Mesenchymal stem cell (in vitro differentiated cells and primary cell): ENCODE results near the gene OGN.

Experiments
- DNase-seq: peaks from one replicate; pipeline ENCODE4 v3.0.0-alpha.2; 2013
- H2AFZ ChIP-seq: one replicate; pipeline ENCODE4 v1.6.1; 2013; ENCODE audit warnings: low read depth, mild to moderate bottlenecking, control low read depth, inconsistent platforms, low read length, moderate library complexity
- H2AK5ac ChIP-seq: 2 replicates; pipeline ENCODE4 v1.6.1; 2013; ENCODE audit warnings: low read length, moderate library complexity, mild to moderate bottlenecking, inconsistent platforms; ENCODE audit not compliant: severe bottlenecking
- H2BK120ac ChIP-seq: one replicate; pipeline ENCODE4 v1.6.1; 2013; ENCODE audit warnings: low read depth, mild to moderate bottlenecking, inconsistent platforms, low read length, moderate library complexity
- H2BK12ac ChIP-seq, 2 experiments: one replicate each; pipeline ENCODE4 v1.6.1; 2013; ENCODE audit warnings: inconsistent platforms in 2 of 2, low read length in 2 of 2, mild to moderate bottlenecking in 2 of 2, moderate library complexity in 2 of 2, control low read depth in 1 of 2
- H2BK15ac ChIP-seq: one replicate; pipeline ENCODE4 v1.6.1; 2013; ENCODE audit warnings: mild to moderate bottlenecking, low read depth, inconsistent platforms; ENCODE audit not compliant: poor library complexity, severe bottlenecking
- H2BK5ac ChIP-seq: 2 replicates; pipeline ENCODE4 v1.6.1; 2013; ENCODE audit warnings: low read depth, mild to moderate bottlenecking, low read length, control low read depth, inconsistent platforms; ENCODE audit not compliant: poor library complexity, severe bottlenecking
- H3K14ac ChIP-seq, 2 experiments: one replicate each; pipeline ENCODE4 v1.6.1; 2013; ENCODE audit warnings: inconsistent platforms in 2 of 2, low read length in 2 of 2, control low read depth in 1 of 2, mild to moderate bottlenecking in 1 of 2, moderate library complexity in 1 of 2
- H3K18ac ChIP-seq, 2 experiments: one replicate each; pipeline ENCODE4 v1.6.1; 2013; ENCODE audit warnings: inconsistent platforms in 2 of 2, low read length in 2 of 2, control low read depth in 1 of 2, low read depth in 1 of 2, mild to moderate bottlenecking in 1 of 2
- H3K23ac ChIP-seq, 2 experiments: one replicate each; pipeline ENCODE4 v1.6.1; 2013; ENCODE audit warnings: inconsistent platforms in 2 of 2, low read length in 2 of 2, mild to moderate bottlenecking in 2 of 2, moderate library complexity in 2 of 2, control low read depth in 1 of 2
- H3K27ac ChIP-seq: 2 replicates; pipeline ENCODE4 v1.5.1; 2013; ENCODE audit warnings: mild to moderate bottlenecking, moderate library complexity, low read length, control low read depth, inconsistent platforms; ENCODE audit not compliant: poor library complexity, severe bottlenecking
- H3K27me3 ChIP-seq, 2 experiments: 2 replicates each; pipeline versions ENCODE4 v1.6.1 to v1.7.0; 2013; ENCODE audit warnings: low read length in 2 of 2, mild to moderate bottlenecking in 2 of 2, moderate library complexity in 2 of 2, control low read depth in 1 of 2, inconsistent platforms in 1 of 2; ENCODE audit not compliant: control insufficient read depth in 1 of 2, insufficient read depth in 1 of 2
- H3K36me3 ChIP-seq, 2 experiments: 2 replicates each; pipeline versions ENCODE4 v1.6.1 to v1.7.0; 2013; ENCODE audit warnings: low read length in 2 of 2, control low read depth in 1 of 2, inconsistent platforms in 1 of 2, low read depth in 1 of 2, mild to moderate bottlenecking in 1 of 2; ENCODE audit not compliant: insufficient read depth in 2 of 2, control insufficient read depth in 1 of 2
- H3K4ac ChIP-seq, 2 experiments: one replicate each; pipeline ENCODE4 v1.6.1; 2013; ENCODE audit warnings: inconsistent platforms in 2 of 2, low read length in 2 of 2, mild to moderate bottlenecking in 2 of 2, moderate library complexity in 2 of 2, control low read depth in 1 of 2, low read depth in 1 of 2
- H3K4me1 ChIP-seq: 2 replicates; pipeline ENCODE4 v1.6.1; 2013; ENCODE audit warnings: low read depth, low read length, control low read depth; ENCODE audit not compliant: control insufficient read depth, insufficient read depth
- H3K4me2 ChIP-seq: 2 replicates; pipeline ENCODE4 v1.6.1; 2013; ENCODE audit warnings: low read length, mild to moderate bottlenecking, inconsistent platforms; ENCODE audit not compliant: poor library complexity, severe bottlenecking
- H3K4me3 ChIP-seq, 2 experiments: 2 replicates each; pipeline versions ENCODE4 v1.5.1 to v1.7.0; 2013; ENCODE audit warnings: low read length in 2 of 2, mild to moderate bottlenecking in 2 of 2, control low read depth in 1 of 2, low read depth in 1 of 2; ENCODE audit not compliant: insufficient read depth in 1 of 2
- H3K79me1 ChIP-seq: replicated peaks from 2 replicates; pipeline ENCODE4 v1.6.1; 2013; ENCODE audit warnings: mild to moderate bottlenecking, control low read depth, low read length, inconsistent platforms; ENCODE audit not compliant: poor library complexity, severe bottlenecking
- H3K9ac ChIP-seq: 2 replicates; pipeline ENCODE4 v1.7.0; 2013; ENCODE audit warnings: mild to moderate bottlenecking, low read length, moderate library complexity
- H3K9me3 ChIP-seq: 2 replicates; pipeline ENCODE4 v1.7.0; 2013; ENCODE audit warnings: mild to moderate bottlenecking, low read length; ENCODE audit not compliant: control insufficient read depth
- H4K8ac ChIP-seq: one replicate; pipeline ENCODE4 v1.6.1; 2013; ENCODE audit warnings: inconsistent platforms, mild to moderate bottlenecking, low read length, moderate library complexity
- H4K91ac ChIP-seq: one replicate; pipeline ENCODE4 v1.6.1; 2013; ENCODE audit warnings: mild to moderate bottlenecking, low read length, inconsistent platforms
- WGBS: methylation state at CpG from one replicate; pipeline ENCODE4 v1.1.7; 2013; ENCODE audit warnings: mixed read lengths; 5-methylcytosine and 5-hydroxymethylcytosine counted together

The OGN gene

DNA sequence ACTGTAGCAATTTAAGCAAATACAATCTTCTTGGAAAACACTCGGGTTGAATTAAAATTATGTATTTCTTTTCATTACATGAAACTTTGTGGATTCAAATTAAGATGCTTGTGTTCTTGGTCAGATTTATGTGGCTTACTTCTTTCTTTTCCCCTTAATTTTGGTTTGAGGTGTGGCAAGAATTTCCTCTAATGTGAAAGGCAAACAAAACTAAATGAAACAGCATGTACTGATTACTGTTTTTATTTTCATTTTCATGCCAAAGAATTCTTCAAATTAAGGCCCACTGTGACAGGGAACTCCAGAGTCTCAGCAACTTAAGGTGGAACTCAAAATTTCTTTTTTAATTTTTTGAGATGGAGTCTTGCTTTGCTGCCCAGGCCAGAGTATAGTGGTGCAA, 20.0 kb upstream of the OGN start, which contains the start of gene OMD:
TSS of gene OMD (minus strand) at position 132 of the 400 bp plus-strand sequence. CDS start 6,913 bp downstream, outside the sequence.
- H3K23ac ChIP-seq, result no peak within 1 kb of the TSS
- H3K4me3 ChIP-seq, result peak within 1 kb of the TSS in 1 of 2 experiments; percentile 38
- H3K9ac ChIP-seq, result peak within 1 kb of the TSS; percentile 79
- no peaks in the 10 kb centered on the region for H3K9me3 ChIP-seq
- H2BK120ac ChIP-seq, result no peak within 1 kb of the TSS
- H3K14ac ChIP-seq, result no peak within 1 kb of the TSS
- H3K27me3 ChIP-seq, result no peaks in the 10 kb centered on the region
- H2AFZ ChIP-seq, result no peak within 1 kb of the TSS
- no peak within 1 kb of the TSS for H2BK12ac ChIP-seq
- no peak within 1 kb of the TSS for H2BK15ac ChIP-seq
- no peak within 1 kb of the TSS for H3K18ac ChIP-seq
- WGBS, result no CpG with 5 or more reads among the region's 1 CpG
- H2AK5ac ChIP-seq, result no peak within 1 kb of the TSS
- no peak within 1 kb of the TSS for H3K4me2 ChIP-seq
- no peak within 1 kb of the TSS for H3K27ac ChIP-seq
- no peak within 1 kb of the TSS for H2BK5ac ChIP-seq
- H3K36me3 ChIP-seq, result no peaks in the 10 kb centered on the region
- no peaks in the 10 kb centered on the region for H3K4me1 ChIP-seq
- no peak within 1 kb of the TSS for H3K4ac ChIP-seq
- no peak within 1 kb of the TSS for H4K8ac ChIP-seq
- no peaks in the 10 kb centered on the region for H3K79me1 ChIP-seq
- DNase-seq, result no peak
- H4K91ac ChIP-seq, result no peak within 1 kb of the TSS

DNA sequence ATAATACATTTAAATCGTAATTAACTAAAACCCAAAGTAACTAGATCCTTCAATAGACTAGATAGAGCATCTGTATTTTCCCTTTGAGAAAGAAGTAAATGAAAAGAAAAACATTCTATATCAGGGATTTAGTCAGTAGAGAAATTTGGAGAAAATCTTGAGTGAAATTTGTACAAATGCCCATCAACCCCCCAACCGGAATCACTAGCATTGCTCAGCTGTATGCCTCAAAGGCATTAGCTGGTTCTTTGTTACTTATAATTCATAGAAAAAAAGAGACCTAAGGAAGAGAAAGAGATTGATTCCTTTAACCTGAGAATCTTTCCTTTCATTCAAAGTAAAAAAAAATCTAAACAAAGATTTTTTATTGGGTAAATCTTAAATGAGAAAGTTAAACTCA, 19.2 kb upstream of the OGN start:
- no peak overlapping the region for H2BK15ac ChIP-seq
- no peak for DNase-seq
- H2BK5ac ChIP-seq, result no peak overlapping the region
- no peaks in the 10 kb centered on the region for H3K79me1 ChIP-seq
- H3K23ac ChIP-seq, result no peak overlapping the region
- H2BK120ac ChIP-seq, result no peak overlapping the region
- H2BK12ac ChIP-seq, result no peak overlapping the region
- no peak overlapping the region for H3K27ac ChIP-seq
- H3K36me3 ChIP-seq, result no peaks in the 10 kb centered on the region
- WGBS, result no CpG with 5 or more reads among the region's 2 CpGs
- H3K4ac ChIP-seq, result no peak overlapping the region
- no peak overlapping the region for H3K4me3 ChIP-seq
- no peaks in the 10 kb centered on the region for H3K9me3 ChIP-seq
- no peak overlapping the region for H3K4me2 ChIP-seq
- no peak overlapping the region for H4K91ac ChIP-seq
- no peaks in the 10 kb centered on the region for H3K27me3 ChIP-seq
- H2AFZ ChIP-seq, result no peak overlapping the region
- H3K4me1 ChIP-seq, result no peaks in the 10 kb centered on the region
- no peak overlapping the region for H4K8ac ChIP-seq
- peak overlapping the region; percentile 79 for H3K9ac ChIP-seq
- no peak overlapping the region for H2AK5ac ChIP-seq
- H3K14ac ChIP-seq, result no peak overlapping the region
- no peak overlapping the region for H3K18ac ChIP-seq

DNA sequence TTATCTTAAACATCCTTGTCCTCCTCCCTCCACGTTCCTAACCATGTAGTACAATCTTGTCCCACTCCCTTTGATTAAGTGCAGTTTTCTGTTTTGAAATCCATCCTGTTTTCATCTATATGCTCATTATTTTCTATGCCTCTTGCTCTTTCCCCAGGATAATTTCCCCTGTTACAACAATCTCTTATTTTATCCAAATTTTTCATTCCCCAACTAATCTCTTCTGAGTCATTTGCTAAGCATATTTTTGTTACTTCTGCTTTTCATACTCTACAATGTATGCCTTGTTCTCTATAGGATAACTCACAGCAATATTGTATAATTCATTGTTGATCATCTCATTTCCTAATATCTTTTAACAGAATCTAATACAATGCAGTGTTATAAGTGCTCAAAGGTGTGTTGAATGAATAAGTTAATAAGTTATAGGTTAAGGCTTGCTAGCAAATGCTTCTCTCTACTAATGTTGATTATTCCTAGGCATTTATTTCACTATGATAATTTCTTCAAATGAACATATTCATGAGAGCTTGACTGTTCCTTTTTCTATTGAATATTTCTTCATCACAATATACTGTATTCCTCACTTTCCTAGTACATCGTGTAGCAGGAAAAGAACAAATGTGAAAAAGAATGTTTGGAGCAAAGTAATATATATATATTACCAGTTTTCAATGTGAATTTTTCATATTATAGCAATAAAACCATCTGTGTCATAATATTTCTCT, 18.4 kb upstream of the OGN start:
- Histone ChIP-seq H3K4me2 (no peak overlapping the region), H2AK5ac (no peak overlapping the region), H2AFZ (no peak overlapping the region), H3K9me3 (no peaks in the 10 kb centered on the region), H3K4me1 (no peaks in the 10 kb centered on the region), H2BK15ac (no peak overlapping the region), H3K14ac (no peak overlapping the region), H2BK5ac (no peak overlapping the region), H3K27me3 (no peaks in the 10 kb centered on the region), H4K91ac (no peak overlapping the region), H3K4me3 (no peak overlapping the region), H3K27ac (no peak overlapping the region), H3K79me1 (no peaks in the 10 kb centered on the region), H3K23ac (no peak overlapping the region), H3K18ac (no peak overlapping the region), H3K9ac (no peak overlapping the region), H2BK120ac (no peak overlapping the region), H2BK12ac (no peak overlapping the region), H4K8ac (no peak overlapping the region), H3K4ac (no peak overlapping the region), H3K36me3 (no peaks in the 10 kb centered on the region)
- no peak for DNase-seq
- 86% methylated on average over 1 of the region's 2 CpGs for WGBS

- no peak overlapping the region for H3K4me3 ChIP-seq
- H3K36me3 ChIP-seq, result no peaks in the 10 kb centered on the region
- H3K4me1 ChIP-seq, result no peaks in the 10 kb centered on the region
- no peak overlapping the region for H3K23ac ChIP-seq
- no peak overlapping the region for H2AFZ ChIP-seq
- no peak overlapping the region for H2BK12ac ChIP-seq
- H3K27ac ChIP-seq, result no peak overlapping the region
- no peak overlapping the region for H2BK15ac ChIP-seq
- H2BK5ac ChIP-seq, result no peak overlapping the region
- H3K4me2 ChIP-seq, result no peak overlapping the region
- no CpG with 5 or more reads among the region's 1 CpG for WGBS
- H3K27me3 ChIP-seq, result no peaks in the 10 kb centered on the region
- no peak overlapping the region for H3K9ac ChIP-seq
- H3K9me3 ChIP-seq, result no peaks in the 10 kb centered on the region
- H2BK120ac ChIP-seq, result no peak overlapping the region
- H3K14ac ChIP-seq, result no peak overlapping the region
- no peak for DNase-seq
- H3K18ac ChIP-seq, result no peak overlapping the region
- H4K91ac ChIP-seq, result no peak overlapping the region
- no peak overlapping the region for H3K4ac ChIP-seq
- H4K8ac ChIP-seq, result no peak overlapping the region
- no peak overlapping the region for H2AK5ac ChIP-seq
- no peaks in the 10 kb centered on the region for H3K79me1 ChIP-seq
Observed at GRCh38 chr9:92414566-92414965, 10.2 kb upstream of the OGN start.
